K562 (cell line): ENCODE measurements around the gene ZNF48. TPM values are rescaled to one million over a fixed set of nuclear protein-coding genes. Genes with fewer than 3 reads are reported as not detected.

ENCODE experiments used
- AFF1 ChIP-seq, 2 experiments: fragments of 450-650 bp; IDR thresholded peaks; 2 replicates each; pipeline ENCODE4 v1.6.1; 2018; ENCODE audit warnings: mild to moderate bottlenecking in 2 of 2, low read depth in 1 of 2; ENCODE audit not compliant: partially characterized antibody in 2 of 2
- C11orf30 ChIP-seq: fragments of 450-650 bp; IDR thresholded peaks from 2 replicates; pipeline ENCODE4 v1.6.1; 2016; ENCODE audit warnings: low read depth, mild to moderate bottlenecking
- MAFG ChIP-seq: fragments of 450-650 bp; conservative IDR thresholded peaks from 2 replicates; pipeline ENCODE4 v1.6.1; 2016; ENCODE audit warnings: missing genetic modification characterization, missing compliant biosample characterization
- MCM5 ChIP-seq: fragments of 450-650 bp; IDR thresholded peaks from 2 replicates; pipeline ENCODE4 v1.6.1; 2016; ENCODE audit warnings: low read depth
- NCOA2 ChIP-seq, 2 experiments: fragments of 450-650 bp; IDR thresholded peaks; 2 replicates each; pipeline ENCODE4 v1.6.1; 2018; ENCODE audit warnings: mild to moderate bottlenecking in 2 of 2, moderate library complexity in 1 of 2; ENCODE audit not compliant: partially characterized antibody in 2 of 2
- NFE2 ChIP-seq: IDR thresholded peaks from 2 replicates; pipeline ENCODE4 v1.6.1; 2014; ENCODE audit warnings: antibody characterized with exemption, low read depth
- NFXL1 ChIP-seq: fragments of 450-650 bp; formaldehyde crosslinking; IDR thresholded peaks from 2 replicates; pipeline ENCODE4 v1.4.0; 2021; ENCODE audit warnings: mild to moderate bottlenecking
- PML ChIP-seq: IDR thresholded peaks from 2 replicates; pipeline ENCODE4 v1.6.1; 2012; ENCODE audit warnings: low read length, inconsistent platforms
- PYGO2 ChIP-seq: fragments of 450-650 bp; IDR thresholded peaks from 2 replicates; pipeline ENCODE4 v1.6.1; 2016; ENCODE audit warnings: mild to moderate bottlenecking, missing genetic modification characterization, moderate library complexity, missing compliant biosample characterization
- RERE ChIP-seq: sonication (generic); formaldehyde crosslinking; IDR thresholded peaks from 2 replicates; pipeline ENCODE4 v1.8.0; 2023; ENCODE audit warnings: missing genetic modification reagents, mild to moderate bottlenecking, borderline replicate concordance
- SMAD4 ChIP-seq: fragments of 250-450 bp; sonication (Bioruptor Pico); conservative IDR thresholded peaks from 2 replicates; pipeline ENCODE4 v1.8.0; 2021; ENCODE audit warnings: inconsistent platforms, mild to moderate bottlenecking, moderate library complexity
- TCF3 ChIP-seq: sonication (generic); formaldehyde crosslinking; IDR thresholded peaks from 2 replicates; pipeline ENCODE4 v1.4.0; 2020; ENCODE audit warnings: mild to moderate bottlenecking, missing genetic modification reagents
- ZNF165 ChIP-seq: fragments of 250-450 bp; sonication (Bioruptor Pico); IDR thresholded peaks from 2 replicates; pipeline ENCODE4 v1.4.0; 2020; ENCODE audit warnings: borderline replicate concordance
- ZNF324 ChIP-seq: fragments of 250-450 bp; sonication (Bioruptor Pico); IDR thresholded peaks from 2 replicates; pipeline ENCODE4 v1.4.0; 2020; ENCODE audit warnings: mild to moderate bottlenecking
- polyA plus RNA-seq, 8 experiments: library from polyadenylated mRNA; depleted of rRNA in 4 of 8; stranded (reverse) in 5 of 8; unstranded in 3 of 8; fragments of >200 nt; fragmentation: Nextera tagmentation in 2 of 8; fragmentation: Illumina TruSeq in 1 of 8; extraction: Ambion mirVana in 2 of 8; extraction: Trizol in 1 of 8; gene quantifications; 2 replicates each; pipeline versions ENCODE4 v1.2.1 to v1.2.3, GENCODE V29; 2011 to 2014; ENCODE audit warnings: inconsistent platforms in 1 of 8, missing spikeins in 1 of 8
- total RNA-seq, 7 experiments: library from RNA; depleted of rRNA in 6 of 7; stranded (reverse); fragments of >200 nt in 6 of 7; fragmentation: Illumina TruSeq in 2 of 7; extraction: Trizol in 2 of 7; gene quantifications; 2 replicates each; pipeline versions ENCODE4 v1.2.1 to v1.2.3, GENCODE V29; 2011 to 2021; ENCODE audit warnings: low replicate concordance in 1 of 7

The ZNF48 gene
- total and polyA plus RNA-seq, 9 of the 15 experiments (the other 6 are each of a cell fraction or from before 2014, with no cell fraction given), result 0.38 to 11.6 (median 4.7) TPM

GRCh38 chr16:30355144-30355953, 39.9 kb upstream of the ZNF48 start, which contains the start of gene CD2BP2 (continued):
- TF ChIP-seq RERE (peak; percentile 47; the same call in 1 of the 2 replicates), MAFG (tag) (no peak), NFXL1 (CRISPR knock-in tag) (no peak), ZNF324 (CRISPR knock-in tag) (no peak), ZNF165 (CRISPR knock-in tag) (no peak), AFF1 (IDR thresholded peaks at IDR 0.05; ENCODE audit: low read depth in 1 of 2, partially characterized antibody in 2 of 2) (peak in 1 of 2 experiments; percentile 42), TCF3 (peak; percentile 44; the same call in 1 of the 2 replicates), SMAD4 (no peak; the same call in 1 of the 2 replicates), C11orf30 (peak; percentile 74), MCM5 (no peak), PYGO2 (no peak), NCOA2 (IDR thresholded peaks at IDR 0.05; ENCODE audit: partially characterized antibody in 2 of 2) (no peak), PML (0 out of 2 replicates have a peak, but pooled peaks have one; percentile 59), NFE2 (0 out of 2 replicates have a peak, but pooled peaks have one; percentile 3)
